Measurements from ENCODE around the gene KLHDC1.

The KLHDC1 gene

DNA sequence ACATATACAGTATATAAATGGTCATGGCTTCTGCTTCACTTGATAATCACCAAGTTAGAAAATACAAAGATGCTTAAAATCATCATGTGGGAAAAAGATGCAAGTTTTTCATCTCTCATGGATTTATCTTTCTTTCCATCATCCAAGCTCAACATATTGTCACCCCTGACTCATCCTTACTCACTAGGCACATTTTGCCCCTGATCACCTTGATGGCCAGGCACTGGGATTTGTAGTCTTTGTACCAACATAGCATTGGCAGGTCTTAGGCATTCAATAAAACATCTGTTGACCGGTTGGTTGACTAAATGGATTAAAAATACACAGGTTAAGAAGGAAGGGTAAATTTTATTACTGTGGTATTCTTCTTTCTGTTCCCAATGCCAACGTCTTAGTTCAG is 103.1 kb downstream of the KLHDC1 start:
- no peak for DNase-seq

Measured in activated naive CD4-positive, alpha-beta T cell treated with anti-CD3 and anti-CD28 coated beads, Interleukin-2, amount 50 U/mL, for 16 hours (primary cell).